HepG2 (cell line): Measurements from ENCODE around the gene RPS6KA2. TPM values are rescaled to one million over a fixed set of nuclear protein-coding genes. Genes with fewer than 3 reads are reported as not detected.
A peak's percentile ranks its signal among the peaks of the same experiment; 100 is the strongest.

ENCODE experiments used
- ATAC-seq: fragments of 200-7000 bp; cut with Tn5 transposase; 3 replicates; pipeline ENCODE4 v1.9.1; 2020; ENCODE audit warnings: mild to moderate bottlenecking, moderate library complexity
- BruUV-seq: library from RNA; stranded (reverse); fragments of 400-500 nt; replicated peaks from 2 replicates; lab custom pipeline; 2021; lab: Mats Ljungman, UMichigan
- CTCF ChIA-PET: fragments of 300-600 bp; formaldehyde crosslinking; extraction: SDS; loops from one replicate; lab custom pipeline; 2021; ENCODE audit warnings: low total read pairs, inconsistent platforms, low intra/inter-chr PET ratio; lab: Yijun Ruan, JAX
- POLR2A ChIA-PET: fragments of 350-600 bp; sonication (Branson Sonifier 250); formaldehyde crosslinking; loops from one replicate; lab custom pipeline; 2020; ENCODE audit warnings: antibody characterized with exemption, inconsistent platforms; lab: Yijun Ruan, JAX
- DNase-seq: peaks from one replicate; pipeline ENCODE4 v3.0.0-alpha.2; 2015; ENCODE audit warnings: low spot score
- FAIRE-seq: peaks from 3 replicates; lab custom pipeline; 2011; peaks lifted over from hg19 to GRCh38; lab: Jason Lieb, UNC
- H2AFZ ChIP-seq: one replicate; pipeline ENCODE4 v1.6.1; 2011; ENCODE audit warnings: low read length, inconsistent platforms
- H3K27ac ChIP-seq: fragments of 300-600 bp; 3 replicates; pipeline ENCODE4 v1.8.0; 2011; ENCODE audit warnings: mixed run types, mild to moderate bottlenecking, mixed read lengths, low read length, inconsistent platforms; ENCODE audit not compliant: insufficient read depth; ENCODE audit errors: extremely low read length
- H3K27me3 ChIP-seq, 2 experiments: fragments of 200-600 bp in 1 of 2; 2 replicates in 1 of 2; 3 replicates in 1 of 2; pipeline versions ENCODE4 v1.6.0 to v1.8.0; 2011; ENCODE audit warnings: low read length in 2 of 2, mild to moderate bottlenecking in 2 of 2, moderate library complexity in 2 of 2, inconsistent platforms in 1 of 2; ENCODE audit not compliant: insufficient read depth in 2 of 2, control insufficient read depth in 1 of 2
- H3K36me3 ChIP-seq, 2 experiments: fragments of 200-600 bp in 1 of 2; replicated peaks in 1 of 2; 2 replicates in 1 of 2; 3 replicates in 1 of 2; pipeline versions ENCODE4 v1.5.1 to v1.8.0; 2011; ENCODE audit warnings: low read length in 2 of 2, inconsistent platforms in 1 of 2; ENCODE audit not compliant: insufficient read depth in 2 of 2, control insufficient read depth in 1 of 2
- H3K4me1 ChIP-seq: 2 replicates; pipeline ENCODE4 v1.5.1; 2012; ENCODE audit warnings: low read length, inconsistent platforms; ENCODE audit not compliant: insufficient read depth
- H3K4me2 ChIP-seq: 2 replicates; pipeline ENCODE4 v1.6.0; 2011; ENCODE audit warnings: low read depth, low read length, inconsistent platforms
- H3K4me3 ChIP-seq, 3 experiments: fragments of 200-600 bp in 1 of 3; sonication (generic), shearing (Covaris generic) in 1 of 3; replicated peaks in 1 of 3; 2 replicates each; pipeline ENCODE4 v1.5.1; 2011 to 2016; ENCODE audit warnings: low read length in 3 of 3, inconsistent platforms in 2 of 3, low read depth in 2 of 3, mild to moderate bottlenecking in 2 of 3, control low read depth in 1 of 3, mixed read lengths in 1 of 3; ENCODE audit not compliant: insufficient read depth in 1 of 3
- H3K79me2 ChIP-seq: one replicate; pipeline ENCODE4 v1.6.1; 2011; ENCODE audit warnings: low read length, inconsistent platforms; ENCODE audit not compliant: insufficient read depth
- H3K9ac ChIP-seq: 2 replicates; pipeline ENCODE4 v1.6.0; 2011; ENCODE audit warnings: mild to moderate bottlenecking, low read depth, low read length, inconsistent platforms; ENCODE audit not compliant: insufficient read depth
- H3K9me3 ChIP-seq: 2 replicates; pipeline ENCODE4 v1.5.1; 2012; ENCODE audit warnings: mild to moderate bottlenecking, low read length
- H4K20me1 ChIP-seq: 2 replicates; pipeline ENCODE4 v1.6.0; 2011; ENCODE audit warnings: inconsistent platforms, mild to moderate bottlenecking, low read length, moderate library complexity; ENCODE audit not compliant: insufficient read depth
- FOXA1 ChIP-seq, 2 experiments: fragments of 450-650 bp in 1 of 2; sonication (generic) in 1 of 2; formaldehyde crosslinking in 1 of 2; IDR thresholded peaks; 2 replicates each; pipeline versions ENCODE4 v1.4.0 to v1.6.1; 2016 to 2020; ENCODE audit warnings: missing genetic modification reagents in 1 of 2
- GZF1 ChIP-seq: sonication (generic); formaldehyde crosslinking; IDR thresholded peaks from 2 replicates; pipeline ENCODE4 v1.5.1; 2020; ENCODE audit warnings: mild to moderate bottlenecking, missing genetic modification reagents
- TAF1 ChIP-seq: sonication (generic); formaldehyde crosslinking; IDR thresholded peaks from 2 replicates; pipeline ENCODE4 v1.4.0; 2020; ENCODE audit warnings: missing genetic modification reagents
- ZNF703 ChIP-seq: sonication (generic); formaldehyde crosslinking; IDR thresholded peaks from 2 replicates; pipeline ENCODE4 v1.5.1; 2020; ENCODE audit warnings: missing genetic modification reagents, mild to moderate bottlenecking, moderate library complexity, borderline replicate concordance
- WGBS: methylation state at CpG from one replicate; pipeline ENCODE4 v1.1.6; 2017; ENCODE audit warnings: low lambda C conversion rate; 5-methylcytosine and 5-hydroxymethylcytosine counted together
- in situ Hi-C: cut with HindIII; loops from 2 replicates; pipeline ENCODE4 v1.10.0; 2017; ENCODE audit warnings: low pct_unique_long_range_greater_than_20kb; ENCODE audit not compliant: extremely low pct_ligation_motif_present
- intact Hi-C: fragments of 100-400 bp; cut with micrococcal nuclease; formaldehyde crosslinking; loops from one replicate; pipeline ENCODE4 v1.10.0; 2022; ENCODE audit not compliant: unreplicated experiment
- polyA plus RNA-seq, 8 experiments: library from polyadenylated mRNA; depleted of rRNA in 3 of 8; stranded (reverse) in 7 of 8; unstranded in 1 of 8; fragments of >200 nt; fragmentation: Illumina TruSeq in 4 of 8; extraction: Trizol in 4 of 8; gene quantifications; 2 replicates each; pipeline versions ENCODE4 v1.2.1 to v1.2.3, GENCODE V29; 2011 to 2016; ENCODE audit warnings: low read depth in 4 of 8, missing spikeins in 1 of 8, mixed read lengths in 1 of 8; ENCODE audit not compliant: insufficient read depth in 1 of 8
- total RNA-seq, 5 experiments: library from RNA; depleted of rRNA; stranded (reverse); fragments of >200 nt; fragmentation: Illumina TruSeq; extraction: Trizol; gene quantifications; 2 replicates each; pipeline ENCODE4 v1.2.3, GENCODE V29; 2016; ENCODE audit warnings: low read depth in 1 of 5
- TF ChIP-seq, protein P1 (sequence below): sonication (generic); formaldehyde crosslinking; IDR thresholded peaks from 2 replicates; pipeline ENCODE4 v1.5.1; 2020; ENCODE audit warnings: mild to moderate bottlenecking, moderate library complexity, missing genetic modification reagents
- TF ChIP-seq, protein P2 (sequence below): sonication (generic); formaldehyde crosslinking; IDR thresholded peaks from 2 replicates; pipeline ENCODE4 v1.4.0; 2020; ENCODE audit warnings: missing genetic modification reagents, mild to moderate bottlenecking, borderline replicate concordance

The RPS6KA2 gene
- total and polyA plus RNA-seq, 2 of the 13 experiments (the other 11 are each of a cell fraction or from before 2014, with no cell fraction given): 0.22 to 0.38 TPM

DNA sequence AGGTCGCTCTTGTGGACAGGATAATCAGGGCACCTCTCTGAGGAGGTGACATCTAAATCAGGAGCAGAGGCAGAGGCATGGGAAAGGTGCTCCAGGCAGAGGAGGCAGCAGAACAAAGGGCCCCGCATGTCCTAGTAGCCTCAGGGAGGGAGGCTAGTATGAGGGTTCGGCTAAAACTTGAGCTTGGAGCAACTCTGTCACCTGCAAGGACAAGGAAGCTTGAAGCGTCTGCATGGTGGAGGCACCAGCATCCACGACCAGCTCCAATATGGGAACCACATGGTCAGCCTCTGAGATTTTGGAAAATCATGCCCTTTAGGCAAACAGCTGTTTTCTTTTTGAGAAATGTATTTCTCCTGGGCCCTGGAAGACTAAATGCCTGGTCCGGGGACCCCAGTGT is 231.3 kb downstream of the RPS6KA2 start:
- H3K79me2 ChIP-seq: no peaks in the 10 kb centered on the region
- no peak overlapping the region for H3K4me3 ChIP-seq
- no peak overlapping the region for H3K4me2 ChIP-seq
- H2AFZ ChIP-seq: no peak overlapping the region
- WGBS: 92% methylated on average over 6 of the region's 6 CpGs
- in situ Hi-C loops: no loop called here
- BruUV-seq: no TSS peak
- FAIRE-seq (no peak), DNase-seq (no peak), ATAC-seq (no peak)
- no peaks in the 10 kb centered on the region for H3K36me3 ChIP-seq
- no peak overlapping the region for H3K27ac ChIP-seq
- POLR2A ChIA-PET: interaction anchor here (1.0 kb wide), 1 partner anchor 88 kb away, joined by 3 read pairs; the partner anchor contains the start of gene PRR18
- no peaks in the 10 kb centered on the region for H3K27me3 ChIP-seq
- H3K9me3 ChIP-seq: no peaks in the 10 kb centered on the region
- no peaks in the 10 kb centered on the region for H4K20me1 ChIP-seq
- H3K9ac ChIP-seq: no peak overlapping the region
- CTCF ChIA-PET: no interaction called here
- TF ChIP-seq FOXA1 (IDR thresholded peaks at IDR 0.05) (no peak), FOXA1 (CRISPR knock-in tag; IDR thresholded peaks at IDR 0.05) (no peak)
- peaks cover 70% of the 10 kb centered on the region for H3K4me1 ChIP-seq
- intact Hi-C loops: no loop called here

DNA sequence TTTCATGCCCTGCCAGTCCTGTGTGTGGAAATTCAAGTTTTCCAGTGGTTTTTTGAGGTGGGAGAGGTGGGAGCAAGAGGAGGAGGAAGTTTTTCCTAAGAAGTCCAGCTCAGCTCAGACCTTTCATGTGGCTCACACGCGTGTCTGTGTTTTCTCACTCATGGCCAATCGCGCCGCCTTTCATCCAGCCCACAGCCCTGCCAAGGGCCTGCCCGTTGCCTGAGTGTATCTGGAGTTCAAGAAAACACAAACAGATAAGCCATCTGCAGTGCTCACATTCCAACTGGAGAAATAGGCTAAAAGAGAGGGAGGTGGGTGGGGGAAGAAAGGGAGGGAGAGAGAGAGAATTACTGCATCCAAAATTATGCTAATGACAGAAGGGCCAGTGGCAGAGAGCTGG is 231.7 kb downstream of the RPS6KA2 start:
- DNase-seq (no peak), FAIRE-seq (no peak), ATAC-seq (no peak)
- BruUV-seq: no TSS peak
- Histone ChIP-seq H3K4me1 (peaks cover 70% of the 10 kb centered on the region), H3K4me2 (no peak overlapping the region), H3K27ac (peak overlapping the region; percentile 14), H3K36me3 (no peaks in the 10 kb centered on the region), H3K4me3 (no peak overlapping the region), H4K20me1 (no peaks in the 10 kb centered on the region), H3K9me3 (no peaks in the 10 kb centered on the region), H2AFZ (no peak overlapping the region), H3K9ac (no peak overlapping the region), H3K79me2 (no peaks in the 10 kb centered on the region), H3K27me3 (no peaks in the 10 kb centered on the region)
- intact Hi-C loops (no loop called here), in situ Hi-C loops (no loop called here)
- no peak for TF ChIP-seq TAF1 (CRISPR knock-in tag)
- peak; percentile 61; the same call in 1 of the 2 replicates for TF ChIP-seq ZNF703 (CRISPR knock-in tag)
- TF ChIP-seq, protein P1, sequence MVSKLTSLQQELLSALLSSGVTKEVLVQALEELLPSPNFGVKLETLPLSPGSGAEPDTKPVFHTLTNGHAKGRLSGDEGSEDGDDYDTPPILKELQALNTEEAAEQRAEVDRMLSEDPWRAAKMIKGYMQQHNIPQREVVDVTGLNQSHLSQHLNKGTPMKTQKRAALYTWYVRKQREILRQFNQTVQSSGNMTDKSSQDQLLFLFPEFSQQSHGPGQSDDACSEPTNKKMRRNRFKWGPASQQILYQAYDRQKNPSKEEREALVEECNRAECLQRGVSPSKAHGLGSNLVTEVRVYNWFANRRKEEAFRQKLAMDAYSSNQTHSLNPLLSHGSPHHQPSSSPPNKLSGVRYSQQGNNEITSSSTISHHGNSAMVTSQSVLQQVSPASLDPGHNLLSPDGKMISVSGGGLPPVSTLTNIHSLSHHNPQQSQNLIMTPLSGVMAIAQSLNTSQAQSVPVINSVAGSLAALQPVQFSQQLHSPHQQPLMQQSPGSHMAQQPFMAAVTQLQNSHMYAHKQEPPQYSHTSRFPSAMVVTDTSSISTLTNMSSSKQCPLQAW: 0 out of 2 replicates have a peak, but pooled peaks have one; percentile 31
- TF ChIP-seq GZF1 (CRISPR knock-in tag): no peak
- TF ChIP-seq, protein P2, sequence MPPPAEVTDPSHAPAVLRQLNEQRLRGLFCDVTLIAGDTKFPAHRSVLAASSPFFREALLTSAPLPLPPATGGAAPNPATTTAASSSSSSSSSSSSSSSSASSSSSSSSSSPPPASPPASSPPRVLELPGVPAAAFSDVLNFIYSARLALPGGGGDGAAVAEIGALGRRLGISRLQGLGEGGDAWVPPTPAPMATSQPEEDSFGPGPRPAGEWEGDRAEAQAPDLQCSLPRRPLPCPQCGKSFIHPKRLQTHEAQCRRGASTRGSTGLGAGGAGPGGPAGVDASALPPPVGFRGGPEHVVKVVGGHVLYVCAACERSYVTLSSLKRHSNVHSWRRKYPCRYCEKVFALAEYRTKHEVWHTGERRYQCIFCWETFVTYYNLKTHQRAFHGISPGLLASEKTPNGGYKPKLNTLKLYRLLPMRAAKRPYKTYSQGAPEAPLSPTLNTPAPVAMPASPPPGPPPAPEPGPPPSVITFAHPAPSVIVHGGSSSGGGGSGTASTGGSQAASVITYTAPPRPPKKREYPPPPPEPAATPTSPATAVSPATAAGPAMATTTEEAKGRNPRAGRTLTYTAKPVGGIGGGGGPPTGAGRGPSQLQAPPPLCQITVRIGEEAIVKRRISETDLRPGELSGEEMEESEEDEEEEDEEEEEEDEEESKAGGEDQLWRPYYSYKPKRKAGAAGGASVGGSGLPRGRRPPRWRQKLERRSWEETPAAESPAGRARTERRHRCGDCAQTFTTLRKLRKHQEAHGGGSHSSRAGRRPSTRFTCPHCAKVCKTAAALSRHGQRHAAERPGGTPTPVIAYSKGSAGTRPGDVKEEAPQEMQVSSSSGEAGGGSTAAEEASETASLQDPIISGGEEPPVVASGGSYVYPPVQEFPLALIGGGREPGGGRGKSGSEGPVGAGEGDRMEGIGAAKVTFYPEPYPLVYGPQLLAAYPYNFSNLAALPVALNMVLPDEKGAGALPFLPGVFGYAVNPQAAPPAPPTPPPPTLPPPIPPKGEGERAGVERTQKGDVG (CRISPR knock-in tag): 0 out of 2 replicates have a peak, but pooled peaks have one; percentile 42
- POLR2A ChIA-PET: interaction anchor here (1.0 to 2.6 kb wide), 5 partner anchors 10 to 87 kb away, joined by 3 to 11 read pairs (median 7); partner anchors contain the start of gene PRR18
- CTCF ChIA-PET: no interaction called here
- WGBS: 94% methylated on average over 6 of the region's 6 CpGs
